Measurements from ENCODE around the gene RAD23B.

The RAD23B gene

GRCh38 chr9:107351382-107352045 lies 68.4 kb downstream of the RAD23B start:
- TF ChIP-seq CTCF (conservative IDR thresholded peaks at IDR 0.05; ENCODE audit: low read depth, low read length) = no peak
- H3K4me3 ChIP-seq (ENCODE audit: low read length) = no peak overlapping the region
- no peak for DNase-seq (ENCODE audit: low read depth)

GRCh38 chr9:107355394-107355793 lies 72.3 kb downstream of the RAD23B start:
- DNase-seq (ENCODE audit: low read depth) = no peak
- H3K4me3 ChIP-seq (ENCODE audit: low read length) = no peak overlapping the region
- no peak for TF ChIP-seq CTCF (conservative IDR thresholded peaks at IDR 0.05; ENCODE audit: low read depth, low read length)

- H3K4me3 ChIP-seq (ENCODE audit: low read length) = no peak overlapping the region
- TF ChIP-seq CTCF (conservative IDR thresholded peaks at IDR 0.05; ENCODE audit: low read depth, low read length) = no peak
- no peak for DNase-seq (ENCODE audit: low read depth)
Measured at GRCh38 chr9:107358986-107359385, 75.9 kb downstream of the RAD23B start.

GRCh38 chr9:107360098-107360497 lies 77.0 kb downstream of the RAD23B start:
- no peak for DNase-seq (ENCODE audit: low read depth)
- H3K4me3 ChIP-seq (ENCODE audit: low read length) = no peak overlapping the region
- no peak for TF ChIP-seq CTCF (conservative IDR thresholded peaks at IDR 0.05; ENCODE audit: low read depth, low read length)

GRCh38 chr9:107361816-107362215 lies 78.7 kb downstream of the RAD23B start:
- no peak for TF ChIP-seq CTCF (conservative IDR thresholded peaks at IDR 0.05; ENCODE audit: low read depth, low read length)
- DNase-seq (ENCODE audit: low read depth) = no peak

GRCh38 chr9:107363516-107364152 lies 80.6 kb downstream of the RAD23B start:
- no peak for DNase-seq (ENCODE audit: low read depth)
- no peak for TF ChIP-seq CTCF (conservative IDR thresholded peaks at IDR 0.05; ENCODE audit: low read depth, low read length)
- no peak overlapping the region for H3K4me3 ChIP-seq (ENCODE audit: low read length)

More at GRCh38 chr9:107361816-107362215, 78.7 kb downstream of the RAD23B start:
- no peak overlapping the region for H3K4me3 ChIP-seq (ENCODE audit: low read length)

Data from retinal pigment epithelial cell (primary cell).